Suppressor macrophage (primary cell): ENCODE results near the gene RABGAP1L.
A peak's percentile ranks its signal among the peaks of the same experiment; 100 is the strongest.
"Not testable (repeated sequence)": the region's sequence is repeated elsewhere in the genome, so short reads cannot be mapped to it uniquely, and the experiment has no call there.

Experiments used
- DNase-seq, 4 experiments: peaks; one replicate each; pipeline ENCODE4 v3.0.0-alpha.2; 2020 to 2022

The RABGAP1L gene

GRCh38 chr1:174153825-174154107 lies 5.6 kb upstream of the RABGAP1L start:
- DNase-seq: no peak

GRCh38 chr1:174156437-174156836 lies 2.9 kb upstream of the RABGAP1L start:
- no peak for DNase-seq

- DNase-seq: no peak
These were observed 2.0 kb upstream of the RABGAP1L start for GRCh38 chr1:174157157-174157806.

GRCh38 chr1:174158767-174159251 lies 511 bp upstream of the RABGAP1L start:
- DNase-seq: peak in 3 of 4 experiments; percentile 11 to 26 (median 19)

GRCh38 chr1:174160109-174160473 lies 771 bp downstream of the RABGAP1L start:
- peak; percentile 27 to 56 (median 43) for DNase-seq

GRCh38 chr1:174160603-174161002 lies 1.3 kb downstream of the RABGAP1L start:
- DNase-seq: no peak

- DNase-seq: no peak
These were observed 2.5 kb downstream of the RABGAP1L start for GRCh38 chr1:174161813-174162212.

- DNase-seq: no peak
These were observed 5.5 kb downstream of the RABGAP1L start for GRCh38 chr1:174164826-174165225.

- DNase-seq: no peak
These were observed 6.3 kb downstream of the RABGAP1L start for GRCh38 chr1:174165471-174166137.

- peak in 2 of 4 experiments; percentile 20 to 21 for DNase-seq
These were observed 7.4 kb downstream of the RABGAP1L start for GRCh38 chr1:174166530-174167264.

GRCh38 chr1:174167265-174167803 lies 8.0 kb downstream of the RABGAP1L start:
- peak in 2 of 4 experiments; percentile 29 to 45 for DNase-seq

GRCh38 chr1:174169342-174169741 lies 10.0 kb downstream of the RABGAP1L start:
- no peak for DNase-seq

GRCh38 chr1:174171073-174171472 lies 11.8 kb downstream of the RABGAP1L start:
- no peak for DNase-seq

- DNase-seq: no peak
These were observed 15.4 kb downstream of the RABGAP1L start for GRCh38 chr1:174174461-174175329.

- not testable (repeated sequence) for DNase-seq
These were observed 19.1 kb downstream of the RABGAP1L start for GRCh38 chr1:174178459-174178858.

GRCh38 chr1:174189428-174190062 lies 30.2 kb downstream of the RABGAP1L start:
- no peak for DNase-seq

GRCh38 chr1:174190691-174191199 lies 31.4 kb downstream of the RABGAP1L start:
- DNase-seq: no peak

GRCh38 chr1:174191349-174191862 lies 32.1 kb downstream of the RABGAP1L start:
- DNase-seq: no peak

GRCh38 chr1:174194461-174194860 lies 35.1 kb downstream of the RABGAP1L start:
- DNase-seq: no peak

- DNase-seq: no peak
These were observed 37.8 kb downstream of the RABGAP1L start for GRCh38 chr1:174197088-174197487.

GRCh38 chr1:174197547-174197946 lies 38.2 kb downstream of the RABGAP1L start:
- DNase-seq: no peak
